Activated naive CD8-positive, alpha-beta T cell treated with anti-CD3 and anti-CD28 coated beads, Interleukin-2, amount 10 ng/mL, durations not matched to agents 7 days and 5 days (primary cell): ENCODE data around the gene KLRF2. TPM values are rescaled to one million over a fixed set of nuclear protein-coding genes. Genes with fewer than 3 reads are reported as not detected.

Experiments
- ATAC-seq: fragments of 150-1000 bp; cut with Tn5 transposase; one replicate; pipeline ENCODE4 v1.10.0; 2021; ENCODE audit warnings: low read depth, moderate library complexity
- POLR2A ChIA-PET: fragments of 350-600 bp; sonication (Branson Sonifier 250); formaldehyde crosslinking; loops from one replicate; lab custom pipeline; 2021; ENCODE audit warnings: antibody characterized with exemption; lab: Charles Lee
- DNase-seq: peaks from one replicate; pipeline ENCODE4 v3.0.0; 2021
- H3K27ac Mint-ChIP-seq: one replicate; pipeline ENCODE4 v1.8.0; 2022; ENCODE audit warnings: mild to moderate bottlenecking, mixed read lengths
- H3K27me3 Mint-ChIP-seq: one replicate; pipeline ENCODE4 v1.8.0; 2022; ENCODE audit warnings: mild to moderate bottlenecking, moderate library complexity, mixed read lengths
- H3K36me3 Mint-ChIP-seq: one replicate; pipeline ENCODE4 v1.8.0; 2021; ENCODE audit warnings: mild to moderate bottlenecking, mixed read lengths
- H3K4me1 Mint-ChIP-seq: one replicate; pipeline ENCODE4 v1.8.0; 2021; ENCODE audit warnings: mixed read lengths
- H3K4me3 Mint-ChIP-seq: one replicate; pipeline ENCODE4 v1.8.0; 2022; ENCODE audit warnings: mild to moderate bottlenecking, moderate library complexity, mixed read lengths
- H3K9me3 Mint-ChIP-seq: one replicate; pipeline ENCODE4 v1.8.0; 2021; ENCODE audit warnings: mixed read lengths
- total RNA-seq, 2 experiments: library from RNA; stranded (reverse); gene quantifications; one replicate each; pipeline ENCODE4 v1.2.3, GENCODE V29; 2021

The KLRF2 gene
- under 1 TPM; 0.58 to 0.74 TPM for total RNA-seq

GRCh38 chr12:9881246-9881645 lies at the start of gene KLRF2:
Gene KLRF2, plus strand, starts transcription at chr12:9881489. Its CDS starts 107 bp downstream, at chr12:9881596.
- Mint-ChIP-seq H3K4me1 (peaks cover 17% of the 10 kb centered on the region), H3K4me3 (peak within 1 kb of the TSS; percentile 68), H3K9me3 (peaks cover 2% of the 10 kb centered on the region), H3K36me3 (peaks cover 12% of the 10 kb centered on the region), H3K27me3 (no peaks in the 10 kb centered on the region), H3K27ac (peak within 1 kb of the TSS; percentile 64)
- POLR2A ChIA-PET, result no interaction called here
- DNase-seq, result no peak
- peak; percentile 73 for ATAC-seq

DNA sequence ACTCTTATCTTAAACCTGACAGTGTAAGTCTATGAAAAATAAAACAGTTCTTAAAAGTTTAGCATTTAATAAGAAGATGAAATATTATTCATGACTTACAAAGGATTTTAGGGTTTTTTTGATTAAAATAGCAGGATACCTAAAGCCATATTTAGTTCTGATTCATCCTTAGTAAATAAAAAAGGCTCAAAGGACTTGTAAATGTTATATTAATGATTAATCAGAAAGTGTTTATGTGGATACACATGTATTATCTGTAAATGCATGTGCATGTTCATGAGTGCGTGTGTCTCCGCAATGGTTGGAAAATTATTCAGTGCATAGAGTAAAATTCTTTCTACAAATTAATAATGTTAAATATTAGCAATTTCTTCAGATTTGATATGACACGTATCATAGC lies 49.6 kb upstream of the KLRF2 start:
- H3K36me3 Mint-ChIP-seq, result no peaks in the 10 kb centered on the region
- DNase-seq (no peak), ATAC-seq (no peak)
- POLR2A ChIA-PET, result no interaction called here
- H3K27me3 Mint-ChIP-seq, result peaks cover 2% of the 10 kb centered on the region
- no peaks in the 10 kb centered on the region for H3K9me3 Mint-ChIP-seq
- no peak overlapping the region for H3K27ac Mint-ChIP-seq
- peaks cover 2% of the 10 kb centered on the region for H3K4me1 Mint-ChIP-seq
- no peak overlapping the region for H3K4me3 Mint-ChIP-seq

- Mint-ChIP-seq H3K4me3 (no peak overlapping the region), H3K36me3 (peaks cover 11% of the 10 kb centered on the region), H3K27ac (no peak overlapping the region), H3K4me1 (no peaks in the 10 kb centered on the region), H3K27me3 (peaks cover 3% of the 10 kb centered on the region), H3K9me3 (peaks cover 13% of the 10 kb centered on the region)
- DNase-seq, result no peak
- ATAC-seq, result no peak
- POLR2A ChIA-PET, result no interaction called here
Measured at GRCh38 chr12:9843407-9843806, 37.9 kb upstream of the KLRF2 start.

GRCh38 chr12:9848899-9849298 lies 32.4 kb upstream of the KLRF2 start:
- Mint-ChIP-seq H3K4me1 (peaks cover 13% of the 10 kb centered on the region), H3K36me3 (peaks cover 51% of the 10 kb centered on the region), H3K27ac (no peak overlapping the region), H3K4me3 (no peak overlapping the region), H3K9me3 (peaks cover 15% of the 10 kb centered on the region), H3K27me3 (peaks cover 3% of the 10 kb centered on the region)
- ATAC-seq, result no peak
- POLR2A ChIA-PET, result no interaction called here
- no peak for DNase-seq

GRCh38 chr12:9851050-9851449 lies 30.2 kb upstream of the KLRF2 start:
- Mint-ChIP-seq H3K36me3 (peaks cover 70% of the 10 kb centered on the region), H3K27me3 (peaks cover 3% of the 10 kb centered on the region), H3K27ac (no peak overlapping the region), H3K4me3 (no peak overlapping the region), H3K9me3 (peaks cover 11% of the 10 kb centered on the region), H3K4me1 (peaks cover 15% of the 10 kb centered on the region)
- POLR2A ChIA-PET, result no interaction called here
- DNase-seq (no peak), ATAC-seq (no peak)

- Mint-ChIP-seq H3K4me3 (no peak overlapping the region), H3K27ac (no peak overlapping the region), H3K4me1 (peaks cover 20% of the 10 kb centered on the region), H3K27me3 (no peaks in the 10 kb centered on the region), H3K36me3 (peaks cover 72% of the 10 kb centered on the region), H3K9me3 (peaks cover 6% of the 10 kb centered on the region)
- no peak for ATAC-seq
- no peak for DNase-seq
- POLR2A ChIA-PET, result interaction anchor here (1.1 kb wide), 1 partner anchor 149 kb away, joined by 3 read pairs; no protein-coding TSS in a partner anchor
Measured at GRCh38 chr12:9851927-9852326, 29.4 kb upstream of the KLRF2 start.

GRCh38 chr12:9856151-9856550 lies 25.1 kb upstream of the KLRF2 start:
- H3K27me3 Mint-ChIP-seq, result no peaks in the 10 kb centered on the region
- POLR2A ChIA-PET, result no interaction called here
- no peaks in the 10 kb centered on the region for H3K9me3 Mint-ChIP-seq
- peaks cover 36% of the 10 kb centered on the region for H3K4me1 Mint-ChIP-seq
- H3K4me3 Mint-ChIP-seq, result no peak overlapping the region
- ATAC-seq (no peak), DNase-seq (no peak)
- no peak overlapping the region for H3K27ac Mint-ChIP-seq
- peaks cover 81% of the 10 kb centered on the region for H3K36me3 Mint-ChIP-seq

DNA sequence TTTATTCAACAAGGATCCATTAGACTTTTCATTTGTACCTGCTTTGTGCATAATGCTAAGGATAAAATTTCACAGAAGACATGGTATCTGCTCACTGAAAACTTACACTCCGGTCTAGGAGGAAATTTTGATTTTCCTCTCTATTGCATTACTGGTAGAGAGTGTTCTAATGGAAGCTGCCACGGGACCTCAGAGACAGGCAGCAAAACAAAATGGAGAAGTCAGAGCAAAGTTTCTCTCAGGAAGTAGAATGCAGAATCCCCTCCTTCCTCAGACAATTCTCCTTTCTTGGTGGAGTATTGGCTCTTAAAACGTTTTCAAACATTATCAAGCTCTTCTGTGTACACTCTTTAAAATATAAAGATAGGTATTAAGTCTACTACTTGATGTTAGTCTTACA lies 24.4 kb upstream of the KLRF2 start:
- H3K4me1 Mint-ChIP-seq, result peaks cover 37% of the 10 kb centered on the region
- no peaks in the 10 kb centered on the region for H3K27me3 Mint-ChIP-seq
- no peak for ATAC-seq
- no peak overlapping the region for H3K27ac Mint-ChIP-seq
- H3K36me3 Mint-ChIP-seq, result peaks cover 77% of the 10 kb centered on the region
- POLR2A ChIA-PET, result no interaction called here
- DNase-seq, result no peak
- no peak overlapping the region for H3K4me3 Mint-ChIP-seq
- no peaks in the 10 kb centered on the region for H3K9me3 Mint-ChIP-seq

DNA sequence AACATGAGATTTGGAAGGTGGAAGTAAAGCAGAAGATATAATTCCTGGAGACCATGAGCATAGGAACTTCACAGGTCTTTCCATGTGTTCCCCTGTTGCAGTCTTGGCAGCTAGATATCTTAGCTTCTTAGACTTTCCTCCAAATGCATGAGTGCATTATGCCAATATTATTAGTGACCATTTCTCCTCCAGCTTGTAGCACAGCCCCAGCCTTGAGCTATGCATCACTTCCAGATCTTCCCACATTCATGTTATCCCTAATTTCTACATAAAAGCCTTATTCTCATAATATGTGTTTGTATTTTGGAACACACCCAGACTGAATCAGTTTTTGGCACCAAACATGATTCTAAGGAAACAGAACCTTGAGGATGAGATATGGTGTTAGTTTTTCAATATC lies 23.2 kb upstream of the KLRF2 start:
- Mint-ChIP-seq H3K4me1 (peaks cover 40% of the 10 kb centered on the region), H3K36me3 (peaks cover 75% of the 10 kb centered on the region), H3K27me3 (no peaks in the 10 kb centered on the region), H3K4me3 (no peak overlapping the region), H3K9me3 (peaks cover 7% of the 10 kb centered on the region), H3K27ac (no peak overlapping the region)
- no peak for ATAC-seq
- DNase-seq, result no peak
- POLR2A ChIA-PET, result interaction anchor here (0.9 kb wide), 1 partner anchor 33 kb away, joined by 9 read pairs; no protein-coding TSS in a partner anchor

DNA sequence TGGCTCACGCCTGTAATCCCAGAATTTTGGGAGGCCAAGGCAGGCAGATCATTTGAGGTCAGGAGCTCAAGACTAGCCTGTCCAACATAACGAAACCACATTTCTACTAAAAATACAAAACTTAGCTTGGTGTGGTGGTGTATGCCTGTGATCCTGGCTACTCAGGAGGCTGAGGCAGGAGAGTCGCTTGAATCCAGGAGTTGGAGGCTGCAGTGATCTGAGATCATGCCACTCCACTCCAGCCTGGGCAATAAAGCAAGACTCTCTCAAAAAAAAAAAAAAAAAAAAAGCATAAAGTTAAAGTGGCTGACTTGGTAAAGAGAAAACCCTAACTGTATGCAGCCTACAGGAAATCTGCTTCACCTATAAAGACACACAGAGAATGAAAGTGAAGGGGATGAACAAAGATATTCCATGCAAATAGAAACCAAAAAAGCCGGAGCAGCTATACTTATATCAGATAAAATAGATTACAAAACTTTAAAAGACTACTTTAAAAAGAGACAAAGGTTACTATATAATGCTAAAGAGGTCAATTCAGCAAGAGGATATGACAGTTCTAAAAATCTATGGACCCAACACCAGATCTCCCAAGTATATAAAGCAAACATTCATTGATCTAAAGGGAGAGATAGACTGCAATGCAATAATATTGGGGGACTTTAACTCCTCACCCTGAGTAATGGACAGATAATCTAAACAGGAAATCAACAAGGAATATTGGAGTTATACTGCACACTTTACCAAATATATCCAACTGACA lies 16.2 kb upstream of the KLRF2 start:
- H3K4me1 Mint-ChIP-seq, result peaks cover 33% of the 10 kb centered on the region
- peaks cover 49% of the 10 kb centered on the region for H3K36me3 Mint-ChIP-seq
- peak overlapping the region; percentile 91 for H3K27ac Mint-ChIP-seq
- peak; percentile 29 for DNase-seq
- peak; percentile 50 for ATAC-seq
- H3K27me3 Mint-ChIP-seq, result no peaks in the 10 kb centered on the region
- H3K4me3 Mint-ChIP-seq, result peak overlapping the region; percentile 88
- POLR2A ChIA-PET, result interaction anchor here (0.7 to 7.2 kb wide), 13 partner anchors 42 to 689 kb away, joined by 3 to 209 read pairs (median 6); partner anchors contain the start of gene CD69
- H3K9me3 Mint-ChIP-seq, result peaks cover 18% of the 10 kb centered on the region

GRCh38 chr12:9866860-9867269 lies 14.4 kb upstream of the KLRF2 start:
- Mint-ChIP-seq H3K9me3 (peaks cover 18% of the 10 kb centered on the region), H3K4me3 (peak overlapping the region; percentile 88), H3K27ac (peak overlapping the region; percentile 91), H3K27me3 (no peaks in the 10 kb centered on the region), H3K36me3 (peaks cover 43% of the 10 kb centered on the region), H3K4me1 (peaks cover 36% of the 10 kb centered on the region)
- ATAC-seq (peak; percentile 4), DNase-seq (no peak)
- POLR2A ChIA-PET, result interaction anchor here (0.6 to 7.2 kb wide), 15 partner anchors 40 to 692 kb away, joined by 3 to 209 read pairs (median 6); partner anchors contain the start of genes CD69 and CLEC2D

DNA sequence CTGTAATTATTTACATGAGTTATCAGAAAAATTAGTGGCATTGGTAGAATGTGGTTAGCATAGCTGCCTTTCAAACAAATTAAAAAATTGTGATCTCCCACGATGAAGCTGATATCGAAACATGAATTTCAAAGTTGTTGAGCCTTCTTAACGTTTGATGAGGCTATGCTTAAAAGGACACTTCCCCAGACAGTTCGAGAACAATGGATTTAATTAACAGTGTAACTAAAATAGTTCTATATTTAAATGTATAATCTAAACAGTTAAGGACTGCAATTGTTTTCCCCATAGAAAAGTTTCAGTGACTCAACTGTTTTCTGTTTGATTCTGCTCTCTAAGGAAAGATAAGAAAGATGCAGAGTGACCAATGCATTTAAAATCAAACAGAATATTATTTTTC lies 13.8 kb upstream of the KLRF2 start:
- H3K4me1 Mint-ChIP-seq, result peaks cover 35% of the 10 kb centered on the region

DNA sequence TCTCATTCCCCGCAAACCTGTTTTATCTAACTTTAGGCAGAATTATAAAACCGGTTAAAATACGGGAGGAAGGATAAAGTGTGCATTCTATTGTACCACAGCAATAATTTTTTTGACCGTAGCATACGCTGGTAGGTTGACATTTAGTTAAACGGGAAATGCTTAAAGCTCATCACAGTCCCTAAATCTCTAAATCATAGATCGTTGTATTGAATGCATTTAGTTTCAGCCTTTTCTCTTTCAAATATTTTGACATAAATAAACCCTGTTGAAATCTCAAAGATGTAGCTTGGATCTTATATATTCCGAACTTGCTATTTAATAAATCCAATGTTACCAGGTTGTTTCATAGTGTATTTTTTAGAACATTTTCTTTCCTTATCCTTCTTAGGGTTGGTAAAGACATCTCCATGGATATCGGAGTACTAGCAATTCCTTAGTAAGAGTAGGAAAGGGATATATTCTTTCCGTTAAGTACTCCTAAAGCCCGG lies 12.9 kb upstream of the KLRF2 start:
- H3K27ac Mint-ChIP-seq, result peak overlapping the region; percentile 92
- peaks cover 9% of the 10 kb centered on the region for H3K9me3 Mint-ChIP-seq
- peaks cover 34% of the 10 kb centered on the region for H3K36me3 Mint-ChIP-seq
- peaks cover 28% of the 10 kb centered on the region for H3K4me1 Mint-ChIP-seq
- POLR2A ChIA-PET, result interaction anchor here (0.8 to 7.2 kb wide), 15 partner anchors 19 to 686 kb away, joined by 3 to 209 read pairs (median 8); partner anchors contain the start of gene CD69
- DNase-seq (no peak), ATAC-seq (no peak)
- peak overlapping the region; percentile 85 for H3K4me3 Mint-ChIP-seq
- no peaks in the 10 kb centered on the region for H3K27me3 Mint-ChIP-seq

More for the DNA sequence above, 13.8 kb upstream of the KLRF2 start:
- H3K36me3 Mint-ChIP-seq, result peaks cover 39% of the 10 kb centered on the region
- H3K9me3 Mint-ChIP-seq, result peaks cover 17% of the 10 kb centered on the region
- POLR2A ChIA-PET, result interaction anchor here (0.7 to 7.2 kb wide), 14 partner anchors 35 to 687 kb away, joined by 3 to 209 read pairs (median 8); partner anchors contain the start of genes CD69 and CLEC2D
- H3K27ac Mint-ChIP-seq, result peak overlapping the region; percentile 91
- H3K4me3 Mint-ChIP-seq, result peak overlapping the region; percentile 88
- DNase-seq (no peak), ATAC-seq (no peak)
- no peaks in the 10 kb centered on the region for H3K27me3 Mint-ChIP-seq
